AG09309 (cell line): Measurements from ENCODE around the gene PNRC2.
"Not testable (repeated sequence)": the region's sequence is repeated elsewhere in the genome, so short reads cannot be mapped to it uniquely, and the experiment has no call there.

Experiments
- DNase-seq: peaks from one replicate; pipeline ENCODE4 v3.0.0-alpha.2; 2010; ENCODE audit warnings: low read depth
- H3K4me3 ChIP-seq: 2 replicates; pipeline ENCODE4 v1.5.1; 2011; ENCODE audit warnings: mild to moderate bottlenecking, low read depth, low read length, moderate library complexity; ENCODE audit not compliant: control insufficient read depth
- CTCF ChIP-seq: IDR thresholded peaks from 2 replicates; pipeline ENCODE4 v1.5.1; 2011; ENCODE audit warnings: mild to moderate bottlenecking, low read depth, low read length, inconsistent platforms; ENCODE audit not compliant: insufficient read depth, control insufficient read depth; ENCODE audit errors: missing control alignments

PNRC2 gene

GRCh38 chr1:23978805-23979204, 19.2 kb downstream of the PNRC2 start:
- DNase-seq: no peak
- TF ChIP-seq CTCF: no peak
- H3K4me3 ChIP-seq: peak overlapping the region; percentile 86

- H3K4me3 ChIP-seq: peak overlapping the region; percentile 86
- TF ChIP-seq CTCF: no peak
- no peak for DNase-seq
These were observed 19.8 kb downstream of the PNRC2 start for GRCh38 chr1:23979387-23979880.

GRCh38 chr1:23979881-23980727, 20.5 kb downstream of the PNRC2 start, which contains the start of gene SRSF10:
SRSF10 (minus strand) TSS chr1:23980327; CDS start chr1:23980255, 72 bp downstream.
- peak within 1 kb of the TSS; percentile 86 for H3K4me3 ChIP-seq
- no peak for TF ChIP-seq CTCF
- peak; percentile 93 for DNase-seq

GRCh38 chr1:23980728-23981070, 21.1 kb downstream of the PNRC2 start:
- DNase-seq: no peak
- H3K4me3 ChIP-seq: peak overlapping the region; percentile 40

GRCh38 chr1:23984417-23985186, 25.0 kb downstream of the PNRC2 start:
- H3K4me3 ChIP-seq: no peak overlapping the region
- no peak for DNase-seq
- TF ChIP-seq CTCF: no peak

More at GRCh38 chr1:23980728-23981070, 21.1 kb downstream of the PNRC2 start:
- no peak for TF ChIP-seq CTCF

GRCh38 chr1:23987038-23987437, 27.4 kb downstream of the PNRC2 start:
- not testable (repeated sequence) for H3K4me3 ChIP-seq, DNase-seq

- DNase-seq: no peak
- no peak for TF ChIP-seq CTCF
- H3K4me3 ChIP-seq: no peak overlapping the region
These were observed 29.6 kb downstream of the PNRC2 start for GRCh38 chr1:23989263-23989662.

GRCh38 chr1:23992011-23992410, 32.4 kb downstream of the PNRC2 start:
- not testable (repeated sequence) for DNase-seq, H3K4me3 ChIP-seq
